PFSK-1 (cell line): Measurements from ENCODE around the gene DCAF5.

ENCODE experiments used
- FOXP2 ChIP-seq: optimal IDR thresholded peaks from 2 replicates; pipeline ENCODE3; 2011; ENCODE audit warnings: borderline replicate concordance, control low read depth, inconsistent platforms; ENCODE audit not compliant: insufficient read depth; ENCODE audit errors: extremely low read length, extremely low read depth
- POLR2AphosphoS5 ChIP-seq: IDR thresholded peaks from 2 replicates; pipeline ENCODE4 v1.6.1; 2012; ENCODE audit warnings: low read depth, mild to moderate bottlenecking, control low read depth, low read length, moderate library complexity
- REST ChIP-seq, 2 experiments: IDR thresholded peaks; 2 replicates each; pipeline versions ENCODE4 v1.6.1 to v1.8.0; 2011 to 2012; ENCODE audit warnings: low read depth in 2 of 2, low read length in 2 of 2, control low read depth in 1 of 2, inconsistent platforms in 1 of 2, mild to moderate bottlenecking in 1 of 2, moderate library complexity in 1 of 2; ENCODE audit not compliant: insufficient read depth in 1 of 2
- SIN3A ChIP-seq: IDR thresholded peaks from 2 replicates; pipeline ENCODE4 v1.6.1; 2012; ENCODE audit warnings: mild to moderate bottlenecking, low read length, moderate library complexity, borderline replicate concordance; ENCODE audit not compliant: insufficient read depth
- TAF1 ChIP-seq: IDR thresholded peaks from 2 replicates; pipeline ENCODE4 v1.6.1; 2012; ENCODE audit warnings: low read length, control low read depth, borderline replicate concordance; ENCODE audit not compliant: insufficient read depth

DCAF5 gene

GRCh38 chr14:69097974-69098373 is 54.9 kb downstream of the DCAF5 start:
- TF ChIP-seq POLR2AphosphoS5 (no peak), SIN3A (no peak), REST (IDR thresholded peaks at IDR 0.05; ENCODE audit: insufficient read depth in 1 of 2, low read depth in 2 of 2, low read length in 2 of 2) (no peak), FOXP2 (no peak), TAF1 (no peak)

GRCh38 chr14:69096781-69097475 is 56.0 kb downstream of the DCAF5 start:
- TF ChIP-seq REST (IDR thresholded peaks at IDR 0.05; ENCODE audit: insufficient read depth in 1 of 2, low read depth in 2 of 2, low read length in 2 of 2) (no peak), FOXP2 (no peak), POLR2AphosphoS5 (no peak), SIN3A (no peak), TAF1 (no peak)

GRCh38 chr14:69096246-69096645 is 56.7 kb downstream of the DCAF5 start:
- TF ChIP-seq POLR2AphosphoS5 (no peak), TAF1 (no peak), SIN3A (no peak), REST (IDR thresholded peaks at IDR 0.05; ENCODE audit: insufficient read depth in 1 of 2, low read depth in 2 of 2, low read length in 2 of 2) (no peak), FOXP2 (no peak)

DNA sequence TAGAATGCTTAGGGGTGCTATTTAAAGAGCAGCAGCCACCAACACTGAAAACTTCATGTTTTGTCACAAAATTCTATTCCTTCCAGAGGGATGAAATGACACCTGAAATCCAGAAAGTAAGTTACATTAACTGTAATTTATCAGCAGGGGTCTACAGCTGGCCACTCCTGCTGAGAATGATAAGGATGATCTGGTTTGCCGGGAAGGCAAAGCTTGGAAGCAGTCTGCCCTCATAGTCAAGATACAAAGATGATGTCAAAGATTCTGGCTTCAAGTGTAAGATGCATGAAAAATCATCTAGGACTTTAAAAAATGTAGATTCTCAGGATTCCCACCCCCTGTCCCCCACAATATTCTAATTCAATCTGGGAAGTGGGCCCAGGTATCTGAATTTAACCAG is 58.4 kb downstream of the DCAF5 start:
- TF ChIP-seq TAF1 (no peak), REST (IDR thresholded peaks at IDR 0.05; ENCODE audit: insufficient read depth in 1 of 2, low read depth in 2 of 2, low read length in 2 of 2) (no peak), POLR2AphosphoS5 (no peak), SIN3A (no peak), FOXP2 (no peak)

DNA sequence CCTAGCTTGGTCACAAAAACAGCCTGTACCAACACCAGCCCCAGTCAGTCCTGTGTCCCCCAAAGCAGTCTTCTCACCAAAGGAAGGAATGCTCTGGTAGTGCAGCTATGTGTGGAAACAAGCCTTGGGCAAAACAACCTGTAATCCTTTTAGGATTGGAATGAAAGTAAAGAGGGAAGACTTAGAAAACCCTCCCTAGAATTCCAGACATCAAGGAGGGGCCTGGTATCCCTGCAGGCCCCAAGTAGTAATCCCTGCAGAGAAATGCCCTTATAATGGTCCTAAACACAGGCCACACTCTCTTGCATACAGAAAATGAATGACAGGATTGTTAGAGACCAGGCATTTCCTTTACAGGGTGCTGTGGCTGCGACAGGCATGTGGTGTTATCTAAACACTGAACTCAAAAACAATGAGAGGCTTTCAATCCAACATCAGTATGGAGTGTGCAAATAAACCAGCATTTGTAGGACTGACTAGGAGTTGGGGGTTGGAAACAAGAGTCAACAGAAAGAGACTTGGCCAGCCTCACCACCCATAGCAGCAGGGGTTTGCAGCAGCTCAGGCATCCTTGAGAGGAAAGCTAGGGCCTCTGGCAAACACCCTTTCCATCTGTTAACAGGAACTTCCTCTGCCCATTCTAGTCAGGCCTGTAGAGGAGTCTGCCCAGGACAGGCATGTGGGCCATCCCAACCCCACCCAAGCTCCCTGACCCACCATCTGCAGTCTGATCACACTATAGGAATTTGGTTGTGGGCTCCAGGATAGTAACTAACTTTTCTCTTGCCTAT is 59.1 kb downstream of the DCAF5 start:
- no peak for TF ChIP-seq TAF1
